Measurements from ENCODE around the gene ATG16L2.
"Not testable (repeated sequence)": the region's sequence is repeated elsewhere in the genome, so short reads cannot be mapped to it uniquely, and the experiment has no call there.

ATG16L2 gene

GRCh38 chr11:72824811-72825505 is 10.7 kb downstream of the ATG16L2 start:
- DNase-seq (ENCODE audit: low read depth in 1 of 2, low spot score in 1 of 2): no peak

DNA sequence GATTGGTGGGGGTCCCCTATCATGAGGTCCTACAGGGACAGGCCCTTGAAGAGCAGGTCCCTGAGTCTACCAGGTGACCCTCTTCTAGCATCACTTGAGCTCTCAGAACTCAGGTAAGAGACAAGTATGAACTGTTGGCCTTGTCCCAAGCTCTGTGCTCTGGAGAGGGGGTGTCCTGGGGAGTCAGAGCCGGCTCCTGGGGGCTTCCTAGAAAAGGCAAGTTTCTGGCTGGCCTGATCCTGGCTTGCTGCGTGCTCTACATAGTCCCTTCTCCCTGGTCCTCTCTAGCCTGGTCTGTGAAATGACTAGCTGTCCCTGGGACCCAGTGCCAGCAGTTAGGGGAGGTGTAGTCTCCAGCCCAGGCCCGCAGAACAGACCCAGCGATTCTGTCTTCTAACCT is 11.4 kb downstream of the ATG16L2 start:
- DNase-seq (ENCODE audit: low read depth in 1 of 2, low spot score in 1 of 2): no peak

- DNase-seq (ENCODE audit: low read depth in 1 of 2, low spot score in 1 of 2): no peak
Observed at GRCh38 chr11:72826191-72826941, 12.2 kb downstream of the ATG16L2 start.

DNA sequence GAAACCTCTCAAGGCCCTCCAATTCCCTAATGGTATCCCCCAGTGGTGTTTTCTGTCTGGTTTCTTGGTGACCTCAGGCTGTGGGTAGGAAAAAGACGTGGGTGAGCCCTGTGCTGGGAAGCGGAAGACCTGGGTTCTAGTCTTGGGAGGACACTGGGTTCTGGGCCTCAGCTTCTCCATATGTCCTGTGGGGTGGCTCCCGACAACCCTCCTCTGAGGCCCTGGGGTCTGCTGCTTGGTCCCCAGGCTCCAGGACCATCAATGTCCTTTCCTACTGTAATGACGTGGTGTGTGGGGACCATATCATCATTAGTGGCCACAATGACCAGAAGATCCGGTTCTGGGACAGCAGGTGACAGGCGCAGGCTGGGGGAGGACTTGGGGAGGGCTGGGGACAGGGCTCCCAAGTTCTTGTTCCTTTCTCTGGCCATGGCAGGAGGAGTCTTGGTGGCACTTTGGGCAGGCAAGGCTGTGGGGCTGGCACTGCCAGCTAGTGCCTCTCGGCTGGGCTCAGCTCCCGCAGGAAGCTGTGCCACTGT is 12.8 kb downstream of the ATG16L2 start:
- DNase-seq (ENCODE audit: low read depth in 1 of 2, low spot score in 1 of 2): no peak

GRCh38 chr11:72827656-72828055 is 13.4 kb downstream of the ATG16L2 start:
- not testable (repeated sequence) for DNase-seq (ENCODE audit: low read depth in 1 of 2, low spot score in 1 of 2)

GRCh38 chr11:72828081-72828567 is 13.9 kb downstream of the ATG16L2 start:
- DNase-seq (ENCODE audit: low read depth in 1 of 2, low spot score in 1 of 2): no peak

DNA sequence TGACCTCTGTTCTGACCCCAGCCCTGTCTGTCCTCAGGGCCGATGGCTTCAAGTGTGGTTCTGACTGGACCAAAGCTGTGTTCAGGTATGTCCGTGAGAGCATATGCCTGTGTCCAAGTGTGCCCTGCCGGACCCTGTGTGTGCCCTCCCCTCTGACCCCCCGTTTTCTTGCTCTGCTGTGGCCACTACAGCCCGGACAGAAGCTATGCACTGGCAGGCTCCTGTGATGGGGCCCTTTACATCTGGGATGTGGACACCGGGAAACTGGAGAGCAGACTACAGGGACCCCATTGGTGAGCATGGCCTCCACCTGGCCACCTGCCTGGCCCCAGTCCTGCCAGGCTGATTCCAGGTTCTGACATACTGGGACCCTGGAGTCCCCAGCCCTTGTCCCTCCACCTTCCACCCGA is 14.5 kb downstream of the ATG16L2 start:
- no peak for DNase-seq (ENCODE audit: low read depth in 1 of 2, low spot score in 1 of 2)

DNA sequence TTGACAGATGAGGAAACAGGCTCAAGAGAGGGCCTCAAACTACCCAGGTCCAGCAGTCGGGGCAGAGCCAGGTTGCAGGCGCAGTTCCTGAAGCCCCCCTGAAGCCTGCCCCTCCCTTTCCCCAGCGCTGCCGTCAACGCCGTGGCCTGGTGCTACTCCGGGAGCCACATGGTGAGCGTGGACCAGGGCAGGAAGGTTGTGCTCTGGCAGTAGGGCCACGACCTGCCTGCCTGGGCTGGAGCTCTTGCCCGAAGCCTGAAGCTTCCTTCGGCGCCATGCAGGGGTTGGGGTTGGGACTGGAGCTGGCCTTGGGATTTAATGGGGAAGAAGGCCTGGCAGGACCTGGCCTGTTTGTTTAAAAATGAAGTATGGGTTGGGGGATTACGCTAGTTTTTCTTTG is 15.0 kb downstream of the ATG16L2 start:
- DNase-seq (ENCODE audit: low read depth in 1 of 2, low spot score in 1 of 2): no peak

- DNase-seq (ENCODE audit: low read depth in 1 of 2, low spot score in 1 of 2): no peak
Observed at GRCh38 chr11:72829884-72830533, 15.8 kb downstream of the ATG16L2 start.

DNA sequence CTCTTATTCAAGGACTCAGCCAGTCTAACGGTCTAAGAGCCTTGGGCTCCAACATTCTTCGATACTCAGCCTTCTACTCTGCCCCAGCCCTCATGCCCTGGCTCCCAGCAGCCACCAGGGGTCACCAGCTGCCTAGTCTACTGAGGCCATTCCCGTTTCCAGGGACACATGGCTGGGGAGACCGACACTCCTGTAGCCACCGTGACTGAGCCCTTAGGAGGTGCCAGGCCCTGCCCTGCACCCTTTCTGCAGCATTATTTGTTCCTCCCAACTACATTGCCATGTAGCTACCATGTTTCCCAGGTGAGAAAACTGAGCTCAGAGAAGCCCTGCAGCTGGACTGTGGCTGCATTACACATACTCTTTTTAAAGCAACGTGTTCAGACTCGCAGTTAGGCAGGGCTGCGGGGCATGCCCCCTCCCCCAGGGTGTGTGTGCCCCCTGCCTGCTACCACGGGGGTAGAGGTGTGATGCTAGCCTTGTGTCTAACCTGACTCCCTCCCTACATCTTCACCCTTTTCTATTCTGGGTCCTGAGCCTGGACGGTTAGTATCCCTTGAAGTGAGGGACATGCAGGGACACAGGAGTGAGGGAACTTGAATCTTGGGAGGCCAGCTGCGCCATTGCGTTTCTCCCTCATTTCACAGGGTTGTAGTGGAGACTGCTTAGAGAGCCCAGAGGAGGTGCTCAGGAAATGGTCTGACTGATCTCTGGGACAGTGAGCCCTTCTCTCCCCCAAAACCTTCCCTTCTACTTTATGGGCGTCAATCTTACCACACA is 17.5 kb downstream of the ATG16L2 start:
- peak in 1 of 2 donors; percentile 39 for DNase-seq (ENCODE audit: low read depth in 1 of 2, low spot score in 1 of 2)

- no peak for DNase-seq (ENCODE audit: low read depth in 1 of 2, low spot score in 1 of 2)
Observed at GRCh38 chr11:72832301-72833082, 18.3 kb downstream of the ATG16L2 start.

- DNase-seq (ENCODE audit: low read depth in 1 of 2, low spot score in 1 of 2): no peak
Observed at GRCh38 chr11:72833083-72833733, 19.0 kb downstream of the ATG16L2 start.

GRCh38 chr11:72833811-72834493 is 19.7 kb downstream of the ATG16L2 start:
- DNase-seq (ENCODE audit: low read depth in 1 of 2, low spot score in 1 of 2): no peak

DNA sequence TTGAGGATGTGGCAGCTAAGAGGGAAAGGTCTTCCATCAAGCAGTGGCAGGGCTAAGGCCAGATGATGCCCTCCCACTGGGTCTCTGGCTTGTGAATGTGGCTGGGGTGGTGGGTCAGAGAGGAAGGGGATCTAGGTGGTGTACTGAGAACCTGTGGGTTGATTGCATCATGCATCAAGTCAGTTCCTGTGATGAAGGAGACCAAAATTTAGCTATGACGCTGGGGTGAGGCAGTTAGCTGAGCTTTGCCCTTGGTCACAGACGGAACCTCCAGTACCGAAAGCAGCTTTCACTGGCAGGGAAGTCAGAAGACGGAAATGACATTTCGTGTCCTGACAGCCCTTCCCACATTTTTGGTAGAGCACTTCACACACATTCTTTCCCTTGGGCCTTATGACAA is 20.7 kb downstream of the ATG16L2 start:
- no peak for DNase-seq (ENCODE audit: low read depth in 1 of 2, low spot score in 1 of 2)

- DNase-seq (ENCODE audit: low read depth in 1 of 2, low spot score in 1 of 2): no peak
Observed at GRCh38 chr11:72836111-72836510, 21.9 kb downstream of the ATG16L2 start.

DNA sequence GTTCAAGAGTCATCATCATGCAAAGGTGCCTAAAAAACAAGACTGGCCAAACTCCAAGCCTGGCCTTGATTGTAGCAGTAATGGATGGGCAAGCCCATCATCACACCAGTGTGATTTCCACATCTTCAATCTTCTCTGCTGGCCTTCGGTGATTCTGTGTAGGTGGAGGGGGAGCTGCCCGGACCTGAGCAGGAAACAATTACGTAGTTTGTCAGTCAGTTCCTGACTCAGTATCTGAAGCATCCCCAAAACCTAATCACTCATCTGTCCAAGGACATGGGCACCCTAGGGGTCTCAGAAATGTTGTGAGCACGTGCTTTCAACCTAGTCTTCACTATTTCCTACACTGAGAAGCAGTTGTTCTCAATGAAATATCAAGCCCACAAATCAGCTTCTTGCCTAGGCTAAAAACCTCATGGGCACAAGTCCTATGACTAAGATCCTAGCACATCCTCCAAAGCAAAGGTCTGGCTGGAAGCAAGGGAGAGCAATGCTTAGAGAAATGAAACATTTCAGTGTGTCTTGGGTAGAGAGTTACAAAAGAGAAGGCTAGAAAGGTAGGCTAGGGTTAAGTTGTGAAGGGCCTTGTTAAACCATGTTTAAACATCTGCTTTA is 24.6 kb downstream of the ATG16L2 start:
- DNase-seq (ENCODE audit: low read depth in 1 of 2, low spot score in 1 of 2): no peak

DNA sequence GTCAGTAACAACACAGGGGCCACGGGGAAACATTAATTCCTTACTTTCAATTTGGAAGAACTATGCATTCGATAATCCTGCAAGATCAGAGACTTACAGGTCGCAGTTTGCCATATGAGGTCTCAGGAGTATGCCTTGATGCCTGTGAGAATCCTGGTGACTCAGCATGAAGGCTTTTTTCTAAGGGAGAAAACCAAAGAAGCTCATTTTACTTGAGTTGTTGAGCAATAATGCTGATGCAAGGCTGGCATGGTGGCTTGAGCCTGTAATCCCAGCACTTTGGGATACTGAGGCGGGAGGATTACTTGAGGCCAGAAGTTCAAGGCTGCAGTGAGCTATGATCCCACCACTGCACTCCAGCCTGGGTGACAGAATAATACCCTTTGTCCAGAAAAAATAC is 26.6 kb downstream of the ATG16L2 start:
- DNase-seq (ENCODE audit: low read depth in 1 of 2, low spot score in 1 of 2): no peak

DNA sequence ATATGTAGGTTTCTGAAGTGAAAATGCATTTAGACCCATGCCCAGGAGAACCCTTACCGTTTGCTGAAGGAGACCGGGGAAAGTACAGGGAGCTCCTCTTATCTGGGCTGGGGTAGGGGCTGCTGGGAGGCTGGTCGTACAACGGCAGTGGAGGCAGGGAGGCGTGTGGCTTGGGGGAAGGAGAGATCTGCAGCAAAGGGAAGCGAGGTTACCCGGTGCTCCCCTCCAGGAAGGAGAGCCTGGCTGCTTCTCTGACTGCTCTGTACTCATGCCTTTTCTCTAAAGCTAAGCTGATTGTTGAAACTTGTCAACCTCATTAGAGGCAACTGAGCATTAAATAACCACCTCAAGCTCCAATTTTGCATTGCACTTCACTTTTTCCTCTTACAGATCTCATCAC is 27.2 kb downstream of the ATG16L2 start:
- no peak for DNase-seq (ENCODE audit: low read depth in 1 of 2, low spot score in 1 of 2)

- no peak for DNase-seq (ENCODE audit: low read depth in 1 of 2, low spot score in 1 of 2)
Observed at GRCh38 chr11:72842126-72842525, 27.9 kb downstream of the ATG16L2 start.
